ENCODE data around the gene MON2. TPM values are rescaled to one million over a fixed set of nuclear protein-coding genes. Genes with fewer than 3 reads are reported as not detected.
"Not testable (repeated sequence)": the region's sequence is repeated elsewhere in the genome, so short reads cannot be mapped to it uniquely, and the experiment has no call there.

Gene MON2
- total and polyA plus RNA-seq, 4 donors: 11.9 to 175 (median 33.3) TPM

GRCh38 chr12:62458626-62459025 is 8.0 kb upstream of the MON2 start:
- DNase-seq: no peak
- H3K4me3 ChIP-seq: no peak overlapping the region

GRCh38 chr12:62459976-62460375 is 6.7 kb upstream of the MON2 start:
- ATAC-seq (ENCODE audit: insufficient read depth, low FRiP score): no peak

More at GRCh38 chr12:62458626-62459025, 8.0 kb upstream of the MON2 start:
- WGBS, 2 donors: 90 to 96% methylated on average over 3 of the region's 3 CpGs
- no peak overlapping the region for H3K9ac ChIP-seq (ENCODE audit: insufficient read depth in 1 of 2, low read length in 2 of 2)
- peaks cover 0 to 2% (median 0%) of the 10 kb centered on the region in 4 donors for H3K9me3 ChIP-seq (ENCODE audit: control insufficient read depth in 4 of 4, insufficient read depth in 3 of 4, low read length in 3 of 4)
- ATAC-seq (ENCODE audit: insufficient read depth, low FRiP score): no peak
- TF ChIP-seq CTCF (IDR thresholded peaks at IDR 0.05; ENCODE audit: control extremely low read depth, extremely low read depth): no peak
- H3K27ac ChIP-seq (ENCODE audit: low read depth in 1 of 2, low read length in 1 of 2): no peak overlapping the region
- H3K4me1 ChIP-seq (ENCODE audit: control insufficient read depth in 5 of 5, insufficient read depth in 5 of 5, low read length in 5 of 5): no peaks in the 10 kb centered on the region
- H3K36me3 ChIP-seq (ENCODE audit: control insufficient read depth in 4 of 4, insufficient read depth in 4 of 4, low read length in 4 of 4): no peaks in the 10 kb centered on the region
- H3K27me3 ChIP-seq (ENCODE audit: control insufficient read depth in 3 of 3, insufficient read depth in 3 of 3, low read length in 2 of 3): no peaks in the 10 kb centered on the region

GRCh38 chr12:62461171-62461837 is 5.3 kb upstream of the MON2 start:
- not testable (repeated sequence) for H3K9ac ChIP-seq (ENCODE audit: insufficient read depth in 1 of 2, low read length in 2 of 2); H3K4me3 ChIP-seq; H3K27ac ChIP-seq (ENCODE audit: low read depth in 1 of 2, low read length in 1 of 2); H3K27me3 ChIP-seq (ENCODE audit: control insufficient read depth in 3 of 3, insufficient read depth in 3 of 3, low read length in 2 of 3); H3K36me3 ChIP-seq (ENCODE audit: control insufficient read depth in 4 of 4, insufficient read depth in 4 of 4, low read length in 4 of 4); H3K9me3 ChIP-seq (ENCODE audit: control insufficient read depth in 4 of 4, insufficient read depth in 3 of 4, low read length in 3 of 4); H3K4me1 ChIP-seq (ENCODE audit: control insufficient read depth in 5 of 5, insufficient read depth in 5 of 5, low read length in 5 of 5); ATAC-seq (ENCODE audit: insufficient read depth, low FRiP score); DNase-seq
- WGBS, 2 donors: 93 to 95% methylated on average over 32 of the region's 32 CpGs

More at GRCh38 chr12:62459976-62460375, 6.7 kb upstream of the MON2 start:
- Histone ChIP-seq H3K36me3 (ENCODE audit: control insufficient read depth in 4 of 4, insufficient read depth in 4 of 4, low read length in 4 of 4) (no peaks in the 10 kb centered on the region), H3K4me1 (ENCODE audit: control insufficient read depth in 5 of 5, insufficient read depth in 5 of 5, low read length in 5 of 5) (no peaks in the 10 kb centered on the region), H3K27ac (ENCODE audit: low read depth in 1 of 2, low read length in 1 of 2) (no peak overlapping the region), H3K9me3 (ENCODE audit: control insufficient read depth in 4 of 4, insufficient read depth in 3 of 4, low read length in 3 of 4) (peaks cover 0 to 2% (median 0%) of the 10 kb centered on the region in 4 donors), H3K4me3 (no peak overlapping the region), H3K27me3 (ENCODE audit: control insufficient read depth in 3 of 3, insufficient read depth in 3 of 3, low read length in 2 of 3) (no peaks in the 10 kb centered on the region), H3K9ac (ENCODE audit: insufficient read depth in 1 of 2, low read length in 2 of 2) (no peak overlapping the region)
- TF ChIP-seq CTCF (IDR thresholded peaks at IDR 0.05; ENCODE audit: control extremely low read depth, extremely low read depth): no peak
- no peak for DNase-seq

GRCh38 chr12:62463252-62463651 is 3.4 kb upstream of the MON2 start:
- H3K27ac ChIP-seq (ENCODE audit: low read depth in 1 of 2, low read length in 1 of 2); ATAC-seq (ENCODE audit: insufficient read depth, low FRiP score); H3K27me3 ChIP-seq (ENCODE audit: control insufficient read depth in 3 of 3, insufficient read depth in 3 of 3, low read length in 2 of 3); H3K9me3 ChIP-seq (ENCODE audit: control insufficient read depth in 4 of 4, insufficient read depth in 3 of 4, low read length in 3 of 4); DNase-seq; H3K4me1 ChIP-seq (ENCODE audit: control insufficient read depth in 5 of 5, insufficient read depth in 5 of 5, low read length in 5 of 5); H3K4me3 ChIP-seq; H3K9ac ChIP-seq (ENCODE audit: insufficient read depth in 1 of 2, low read length in 2 of 2); H3K36me3 ChIP-seq (ENCODE audit: control insufficient read depth in 4 of 4, insufficient read depth in 4 of 4, low read length in 4 of 4): not testable (repeated sequence)
- WGBS, 2 donors: 81 to 87% methylated on average over 7 of the region's 7 CpGs

Measured in lung (tissue), 12 donors.